Endodermal cell (in vitro differentiated cells): ENCODE results near the gene MFSD2A. TPM values are rescaled to one million over a fixed set of nuclear protein-coding genes. Genes with fewer than 3 reads are reported as not detected.
A peak's percentile ranks its signal among the peaks of the same experiment; 100 is the strongest.

Source experiments
- DNase-seq: peaks from one replicate; pipeline ENCODE4 v3.0.0-alpha.2; 2017
- H3K27ac ChIP-seq: 2 replicates; pipeline ENCODE4 v1.5.1; 2013; ENCODE audit warnings: mild to moderate bottlenecking, low read depth, low read length, moderate library complexity
- H3K27me3 ChIP-seq: 2 replicates; pipeline ENCODE4 v1.6.1; 2013; ENCODE audit warnings: mild to moderate bottlenecking, low read length, moderate library complexity; ENCODE audit not compliant: insufficient read depth, control insufficient read depth, poor library complexity, severe bottlenecking
- H3K36me3 ChIP-seq: 2 replicates; pipeline ENCODE4 v1.7.0; 2013; ENCODE audit warnings: mild to moderate bottlenecking, low read length, moderate library complexity; ENCODE audit not compliant: control insufficient read depth, insufficient read depth
- H3K4me1 ChIP-seq: one replicate; pipeline ENCODE4 v1.7.0; 2013; ENCODE audit warnings: low read length; ENCODE audit not compliant: control insufficient read depth, insufficient read depth
- H3K4me3 ChIP-seq: 2 replicates; pipeline ENCODE4 v1.5.1; 2013; ENCODE audit warnings: mild to moderate bottlenecking, low read length, moderate library complexity
- H3K9ac ChIP-seq: 2 replicates; pipeline ENCODE4 v1.6.1; 2013; ENCODE audit warnings: mild to moderate bottlenecking, low read length, moderate library complexity; ENCODE audit not compliant: poor library complexity, severe bottlenecking; ENCODE audit errors: extremely low read depth
- H3K9me3 ChIP-seq: 2 replicates; pipeline ENCODE4 v1.6.1; 2013; ENCODE audit warnings: mild to moderate bottlenecking, low read length, moderate library complexity; ENCODE audit not compliant: control insufficient read depth
- H3K27ac Mint-ChIP-seq: 2 replicates; pipeline ENCODE4 v1.8.0; 2020; ENCODE audit warnings: mixed read lengths
- H3K27me3 Mint-ChIP-seq: 2 replicates; pipeline ENCODE4 v1.8.0; 2021; ENCODE audit warnings: mild to moderate bottlenecking, mixed read lengths; ENCODE audit not compliant: insufficient read depth
- H3K36me3 Mint-ChIP-seq: 2 replicates; pipeline ENCODE4 v1.8.0; 2020; ENCODE audit warnings: low read depth, mixed read lengths
- H3K4me1 Mint-ChIP-seq: 2 replicates; pipeline ENCODE4 v1.8.0; 2020; ENCODE audit warnings: mixed read lengths
- H3K4me3 Mint-ChIP-seq: 2 replicates; pipeline ENCODE4 v1.8.0; 2020; ENCODE audit warnings: mild to moderate bottlenecking, moderate library complexity, mixed read lengths
- H3K9me3 Mint-ChIP-seq: 2 replicates; pipeline ENCODE4 v1.8.0; 2020; ENCODE audit warnings: mild to moderate bottlenecking, mixed read lengths
- CTCF ChIP-seq: fragments of 200-600 bp; sonication (generic); conservative IDR thresholded peaks from 2 replicates; pipeline ENCODE4 v1.5.0; 2021; ENCODE audit warnings: antibody characterized with exemption, mild to moderate bottlenecking
- WGBS, 2 experiments: methylation state at CpG; one replicate each; pipeline versions ENCODE4 v1.1.5 to v1.1.7; 2013; ENCODE audit warnings: missing lambda C conversion rate in 2 of 2, mixed read lengths in 1 of 2; ENCODE audit not compliant: insufficient coverage in 1 of 2, insufficient read length in 1 of 2; 5-methylcytosine and 5-hydroxymethylcytosine counted together
- long read RNA-seq, 4 experiments: library from polyadenylated mRNA in 2 of 4; library from RNA in 1 of 4; library from capped mRNA in 1 of 4; stranded (forward) in 3 of 4; unstranded in 1 of 4; transcript quantifications; one replicate each; pipeline ENCODE4 v2.0.0, GENCODE V29; 2020 to 2021; ENCODE audit warnings: inconsistent platforms in 1 of 4
- polyA plus RNA-seq, 2 experiments: library from polyadenylated mRNA; stranded (reverse); fragments of 50-300 nt; gene quantifications; one replicate each; pipeline ENCODE4 v1.2.3, GENCODE V29; 2013
- total RNA-seq, 2 donors: library from RNA; stranded (reverse); fragmentation: NEBNext Ultra II Directional in 1 of 2; extraction: Animal tissue kit (Norgen Biotek cat#: 25700) in 1 of 2; gene quantifications; 2 replicates in 1 of 2; 3 replicates in 1 of 2; pipeline ENCODE4 v1.2.1, GENCODE V29; 2021

MFSD2A gene
- 1 to 10 TPM; 6.3 to 8.5 TPM for total RNA-seq
- polyA plus RNA-seq (2013, experiment 1 of 2): 20.2 TPM
- 21.5 TPM for polyA plus RNA-seq (2013, experiment 2 of 2)
- long read RNA-seq, experiment 1, partial matches to known transcripts: 1 of 2 reads
- long read RNA-seq, experiment 1, other reads (novel, unspliced or antisense): 0 of 2 reads
- long read RNA-seq, experiment 2, transcript MFSD2A-202 (14 exons, 2,154 nt): major isoform, 6 of 6 reads
- long read RNA-seq, experiment 2, partial matches to known transcripts: 0 of 6 reads
- long read RNA-seq, experiment 2, other reads (novel, unspliced or antisense): 0 of 6 reads
- long read RNA-seq, experiment 3, transcript MFSD2A-202 (14 exons, 2,154 nt): major isoform, 55 of 62 reads
- long read RNA-seq, experiment 3, partial matches to known transcripts: 1 of 62 reads
- long read RNA-seq, experiment 3, other reads (novel, unspliced or antisense): 6 of 62 reads
- long read RNA-seq, experiment 4, partial matches to known transcripts: 0 of 3 reads
- long read RNA-seq, experiment 4, other reads (novel, unspliced or antisense): 1 of 3 reads

DNA sequence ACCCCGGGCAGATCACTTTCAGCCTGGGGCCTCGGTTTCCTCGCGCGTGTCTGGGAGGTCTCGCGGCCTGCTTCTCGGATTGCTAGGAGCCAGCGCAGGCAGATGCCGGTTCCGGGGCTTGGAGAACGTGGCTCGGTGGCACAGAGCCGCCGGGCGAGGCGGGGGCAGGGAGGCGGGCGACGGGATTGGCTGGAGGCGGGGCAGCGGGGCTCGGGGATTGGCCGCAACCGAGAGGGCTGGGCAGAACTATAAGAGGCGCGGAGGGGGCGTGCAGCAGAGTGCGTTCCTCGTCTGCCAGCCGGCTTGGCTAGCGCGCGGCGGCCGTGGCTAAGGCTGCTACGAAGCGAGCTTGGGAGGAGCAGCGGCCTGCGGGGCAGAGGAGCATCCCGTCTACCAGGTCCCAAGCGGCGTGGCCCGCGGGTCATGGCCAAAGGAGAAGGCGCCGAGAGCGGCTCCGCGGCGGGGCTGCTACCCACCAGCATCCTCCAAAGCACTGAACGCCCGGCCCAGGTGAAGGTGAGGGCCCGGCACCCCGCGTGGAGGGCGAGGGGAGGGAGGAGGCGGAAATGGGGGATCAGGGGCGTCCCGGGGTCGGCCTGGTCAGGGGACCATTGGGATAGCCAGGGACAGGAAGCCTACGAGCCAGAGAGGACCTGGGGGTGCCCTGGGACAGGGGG, at the start of gene MFSD2A:
Gene MFSD2A, plus strand, starts transcription at position 276 of the 677 bp plus-strand sequence. Its CDS starts 148 bp downstream, at position 424.
- peaks cover 21% of the 10 kb centered on the region for H3K27me3 ChIP-seq
- Mint-ChIP-seq H3K27me3 (peaks cover 38% of the 10 kb centered on the region), H3K9me3 (peaks cover 2% of the 10 kb centered on the region), H3K27ac (no peak within 1 kb of the TSS), H3K4me3 (peak within 1 kb of the TSS; percentile 72), H3K4me1 (peaks cover 12% of the 10 kb centered on the region), H3K36me3 (peaks cover 8% of the 10 kb centered on the region)
- H3K4me1 ChIP-seq: no peaks in the 10 kb centered on the region
- no peak for TF ChIP-seq CTCF
- peak; percentile 98 for DNase-seq
- H3K4me3 ChIP-seq: peak within 1 kb of the TSS; percentile 82
- H3K9me3 ChIP-seq: peaks cover 8% of the 10 kb centered on the region
- H3K36me3 ChIP-seq: no peaks in the 10 kb centered on the region
- 0 to 1% methylated on average over 2 to 62 of the region's 62 CpGs for WGBS, 2 experiments
- peak within 1 kb of the TSS; percentile 41 for H3K9ac ChIP-seq
- no peak within 1 kb of the TSS for H3K27ac ChIP-seq

DNA sequence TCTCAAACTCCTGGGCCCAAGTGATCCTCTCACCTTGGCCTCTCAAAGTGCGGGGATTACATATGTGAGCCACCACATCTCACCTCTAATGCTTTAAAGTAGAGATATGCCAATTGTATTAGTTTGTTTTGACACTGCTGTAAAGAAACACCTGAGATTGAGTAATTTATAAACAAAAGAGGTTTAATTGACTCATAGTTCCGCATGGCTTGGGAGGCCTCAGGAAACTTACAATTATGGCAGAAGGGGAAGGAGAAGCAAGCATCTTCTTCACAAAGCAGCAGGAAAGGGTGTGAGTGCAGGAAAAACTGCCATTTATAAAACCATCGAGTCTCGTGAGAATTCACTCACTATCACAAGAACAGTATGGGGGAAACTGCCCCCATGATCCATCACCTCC, 49.8 kb upstream of the MFSD2A start:
- Histone ChIP-seq H3K36me3 (no peaks in the 10 kb centered on the region), H3K9ac (no peak overlapping the region), H3K27ac (no peak overlapping the region), H3K4me1 (no peaks in the 10 kb centered on the region), H3K9me3 (peaks cover 15% of the 10 kb centered on the region), H3K27me3 (peaks cover 20% of the 10 kb centered on the region), H3K4me3 (no peak overlapping the region)
- Mint-ChIP-seq H3K4me3 (no peak overlapping the region), H3K9me3 (peaks cover 22% of the 10 kb centered on the region), H3K36me3 (no peaks in the 10 kb centered on the region), H3K27ac (no peak overlapping the region), H3K4me1 (peaks cover 6% of the 10 kb centered on the region), H3K27me3 (peaks cover 42% of the 10 kb centered on the region)
- WGBS, 2 experiments: 91 to 100% methylated on average over 3 to 4 of the region's 4 CpGs
- no peak for TF ChIP-seq CTCF
- DNase-seq: no peak

- 91 to 100% methylated on average over 1 to 3 of the region's 3 CpGs for WGBS, 2 experiments
- Histone ChIP-seq H3K27ac (no peak overlapping the region), H3K4me3 (no peak overlapping the region), H3K27me3 (peaks cover 14% of the 10 kb centered on the region), H3K9ac (no peak overlapping the region), H3K4me1 (no peaks in the 10 kb centered on the region), H3K9me3 (peaks cover 15% of the 10 kb centered on the region), H3K36me3 (no peaks in the 10 kb centered on the region)
- H3K27ac Mint-ChIP-seq: no peak overlapping the region
- DNase-seq: no peak
- no peaks in the 10 kb centered on the region for H3K4me1 Mint-ChIP-seq
- no peak for TF ChIP-seq CTCF
- no peak overlapping the region for H3K4me3 Mint-ChIP-seq
- peaks cover 24% of the 10 kb centered on the region for H3K9me3 Mint-ChIP-seq
- peaks cover 31% of the 10 kb centered on the region for H3K27me3 Mint-ChIP-seq
- H3K36me3 Mint-ChIP-seq: no peaks in the 10 kb centered on the region
These were observed 47.2 kb upstream of the MFSD2A start for GRCh38 chr1:39907528-39908453.
